Measurements from ENCODE around the gene SPP1. TPM values are rescaled to one million over a fixed set of nuclear protein-coding genes. Genes with fewer than 3 reads are reported as not detected.
A peak's percentile ranks its signal among the peaks of the same experiment; 100 is the strongest.

Gene SPP1
- total RNA-seq, 1 donor from 2014 or later: 14.2 TPM

- Mint-ChIP-seq H3K9me3 (peaks cover 2% of the 10 kb centered on the region), H3K4me3 (no peak overlapping the region), H3K27ac (ENCODE audit: unreplicated experiment) (no peak overlapping the region), H3K27me3 (ENCODE audit: low read depth) (no peaks in the 10 kb centered on the region), H3K36me3 (ENCODE audit: low read depth) (no peaks in the 10 kb centered on the region), H3K4me1 (peaks cover 12% of the 10 kb centered on the region)
- no peak for DNase-seq (ENCODE audit: low read depth, low spot score)
- TF ChIP-seq, protein P1, sequence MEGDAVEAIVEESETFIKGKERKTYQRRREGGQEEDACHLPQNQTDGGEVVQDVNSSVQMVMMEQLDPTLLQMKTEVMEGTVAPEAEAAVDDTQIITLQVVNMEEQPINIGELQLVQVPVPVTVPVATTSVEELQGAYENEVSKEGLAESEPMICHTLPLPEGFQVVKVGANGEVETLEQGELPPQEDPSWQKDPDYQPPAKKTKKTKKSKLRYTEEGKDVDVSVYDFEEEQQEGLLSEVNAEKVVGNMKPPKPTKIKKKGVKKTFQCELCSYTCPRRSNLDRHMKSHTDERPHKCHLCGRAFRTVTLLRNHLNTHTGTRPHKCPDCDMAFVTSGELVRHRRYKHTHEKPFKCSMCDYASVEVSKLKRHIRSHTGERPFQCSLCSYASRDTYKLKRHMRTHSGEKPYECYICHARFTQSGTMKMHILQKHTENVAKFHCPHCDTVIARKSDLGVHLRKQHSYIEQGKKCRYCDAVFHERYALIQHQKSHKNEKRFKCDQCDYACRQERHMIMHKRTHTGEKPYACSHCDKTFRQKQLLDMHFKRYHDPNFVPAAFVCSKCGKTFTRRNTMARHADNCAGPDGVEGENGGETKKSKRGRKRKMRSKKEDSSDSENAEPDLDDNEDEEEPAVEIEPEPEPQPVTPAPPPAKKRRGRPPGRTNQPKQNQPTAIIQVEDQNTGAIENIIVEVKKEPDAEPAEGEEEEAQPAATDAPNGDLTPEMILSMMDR (conservative IDR thresholded peaks at IDR 0.05): no peak
Measured at GRCh38 chr4:87982036-87982435, 6.5 kb downstream of the SPP1 start.

DNA sequence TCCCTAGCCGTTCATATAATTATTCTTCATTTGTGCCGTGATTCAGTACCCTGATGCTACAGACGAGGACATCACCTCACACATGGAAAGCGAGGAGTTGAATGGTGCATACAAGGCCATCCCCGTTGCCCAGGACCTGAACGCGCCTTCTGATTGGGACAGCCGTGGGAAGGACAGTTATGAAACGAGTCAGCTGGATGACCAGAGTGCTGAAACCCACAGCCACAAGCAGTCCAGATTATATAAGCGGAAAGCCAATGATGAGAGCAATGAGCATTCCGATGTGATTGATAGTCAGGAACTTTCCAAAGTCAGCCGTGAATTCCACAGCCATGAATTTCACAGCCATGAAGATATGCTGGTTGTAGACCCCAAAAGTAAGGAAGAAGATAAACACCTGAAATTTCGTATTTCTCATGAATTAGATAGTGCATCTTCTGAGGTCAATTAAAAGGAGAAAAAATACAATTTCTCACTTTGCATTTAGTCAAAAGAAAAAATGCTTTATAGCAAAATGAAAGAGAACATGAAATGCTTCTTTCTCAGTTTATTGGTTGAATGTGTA, 7.0 kb downstream of the SPP1 start:
- Mint-ChIP-seq H3K4me1 (peaks cover 10% of the 10 kb centered on the region), H3K27ac (ENCODE audit: unreplicated experiment) (no peak overlapping the region), H3K9me3 (peaks cover 2% of the 10 kb centered on the region), H3K27me3 (ENCODE audit: low read depth) (no peaks in the 10 kb centered on the region), H3K4me3 (no peak overlapping the region), H3K36me3 (ENCODE audit: low read depth) (no peaks in the 10 kb centered on the region)
- no peak for DNase-seq (ENCODE audit: low read depth, low spot score)
- TF ChIP-seq, protein P1 (conservative IDR thresholded peaks at IDR 0.05): no peak

DNA sequence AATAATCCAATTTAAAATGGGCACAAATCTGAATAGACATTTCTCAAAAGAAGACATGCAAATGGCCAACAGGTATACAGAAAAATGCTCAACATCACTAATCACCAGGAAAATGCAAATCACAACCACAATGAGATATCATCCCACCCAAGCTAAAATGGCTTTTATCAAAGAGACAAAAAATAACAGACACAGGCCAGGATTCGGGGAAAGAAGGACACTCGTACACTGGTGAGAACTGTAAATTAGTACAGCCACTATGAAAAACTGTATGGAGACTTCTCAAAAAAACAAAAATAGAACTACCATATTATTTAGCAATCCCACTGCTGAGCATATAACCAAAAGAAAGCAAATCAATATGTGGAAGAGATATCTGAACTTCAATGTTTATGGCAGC, 8.5 kb downstream of the SPP1 start:
- Mint-ChIP-seq H3K27ac (ENCODE audit: unreplicated experiment) (no peak overlapping the region), H3K27me3 (ENCODE audit: low read depth) (no peaks in the 10 kb centered on the region), H3K36me3 (ENCODE audit: low read depth) (no peaks in the 10 kb centered on the region), H3K4me3 (no peak overlapping the region), H3K4me1 (peaks cover 5% of the 10 kb centered on the region), H3K9me3 (peaks cover 2% of the 10 kb centered on the region)
- TF ChIP-seq, protein P1 (conservative IDR thresholded peaks at IDR 0.05): no peak
- no peak for DNase-seq (ENCODE audit: low read depth, low spot score)

- Mint-ChIP-seq H3K27ac (ENCODE audit: unreplicated experiment) (no peak overlapping the region), H3K27me3 (ENCODE audit: low read depth) (no peaks in the 10 kb centered on the region), H3K36me3 (ENCODE audit: low read depth) (no peaks in the 10 kb centered on the region), H3K4me3 (no peak overlapping the region), H3K9me3 (peaks cover 2% of the 10 kb centered on the region), H3K4me1 (peaks cover 5% of the 10 kb centered on the region)
- TF ChIP-seq, protein P1 (conservative IDR thresholded peaks at IDR 0.05): peak; percentile 51
- peak; percentile 25 for DNase-seq (ENCODE audit: low read depth, low spot score)
Measured at GRCh38 chr4:87985097-87985886, 9.8 kb downstream of the SPP1 start.

DNA sequence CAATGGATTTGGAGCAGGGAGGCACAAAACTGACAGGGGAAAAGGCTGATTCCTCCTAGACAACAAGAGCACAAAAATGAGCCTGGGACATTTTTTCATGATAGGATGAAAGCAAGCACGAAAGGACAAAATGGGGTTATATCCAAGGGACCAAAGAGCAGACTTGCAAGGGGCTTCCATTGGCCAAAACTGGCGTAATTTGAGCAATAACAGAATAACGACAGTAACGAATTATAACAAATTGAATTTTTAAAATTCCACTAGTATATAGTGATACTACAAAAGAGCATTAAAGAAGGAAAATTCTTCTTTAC, 10.3 kb downstream of the SPP1 start:
- Mint-ChIP-seq H3K9me3 (peaks cover 2% of the 10 kb centered on the region), H3K27me3 (ENCODE audit: low read depth) (no peaks in the 10 kb centered on the region), H3K36me3 (ENCODE audit: low read depth) (no peaks in the 10 kb centered on the region), H3K27ac (ENCODE audit: unreplicated experiment) (no peak overlapping the region), H3K4me1 (peaks cover 5% of the 10 kb centered on the region), H3K4me3 (no peak overlapping the region)
- no peak for DNase-seq (ENCODE audit: low read depth, low spot score)
- TF ChIP-seq, protein P1 (conservative IDR thresholded peaks at IDR 0.05): no peak

Measured in neural crest cell (in vitro differentiated cells).